ENCODE data around the gene ZBTB43. TPM values are rescaled to one million over a fixed set of nuclear protein-coding genes. Genes with fewer than 3 reads are reported as not detected.

ZBTB43 gene
- total and polyA plus RNA-seq, 12 donors: 7.6 to 58.4 (median 43.5) TPM

DNA sequence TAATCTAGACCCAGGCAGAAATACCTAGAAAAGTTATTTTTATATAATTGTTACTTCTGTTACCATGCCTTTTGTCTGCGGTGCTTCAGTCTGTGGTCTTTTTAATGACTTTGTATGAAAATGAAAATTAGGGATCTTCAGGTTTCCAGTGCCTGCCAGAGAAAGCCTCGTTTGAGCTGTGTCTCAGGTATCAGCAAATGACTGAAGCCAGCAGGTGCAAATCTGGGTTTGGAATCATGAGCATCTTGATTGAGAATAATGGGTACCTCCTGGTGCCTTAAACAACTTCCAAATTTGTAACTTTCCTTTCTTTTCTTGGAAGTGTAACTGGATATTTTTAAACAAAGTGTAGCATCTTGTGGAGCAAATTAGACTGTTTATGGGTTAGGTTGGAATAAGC, 59.9 kb downstream of the ZBTB43 start:
- Histone ChIP-seq H3K36me3 (peaks cover 0 to 50% (median 9%) of the 10 kb centered on the region in 9 donors), H3K4me3 (no peak overlapping the region), H3K4me1 (peaks cover 4 to 63% (median 43%) of the 10 kb centered on the region in 9 donors), H3K27me3 (no peaks in the 10 kb centered on the region), H3K27ac (no peak overlapping the region), H3K9me3 (no peaks in the 10 kb centered on the region)
- intact Hi-C loops (cut with DNase I): no loop called here
- ATAC-seq (no peak), DNase-seq (no peak)
- 69 to 72% methylated on average over 2 of the region's 2 CpGs for WGBS, 2 donors
- TF ChIP-seq, protein P1, sequence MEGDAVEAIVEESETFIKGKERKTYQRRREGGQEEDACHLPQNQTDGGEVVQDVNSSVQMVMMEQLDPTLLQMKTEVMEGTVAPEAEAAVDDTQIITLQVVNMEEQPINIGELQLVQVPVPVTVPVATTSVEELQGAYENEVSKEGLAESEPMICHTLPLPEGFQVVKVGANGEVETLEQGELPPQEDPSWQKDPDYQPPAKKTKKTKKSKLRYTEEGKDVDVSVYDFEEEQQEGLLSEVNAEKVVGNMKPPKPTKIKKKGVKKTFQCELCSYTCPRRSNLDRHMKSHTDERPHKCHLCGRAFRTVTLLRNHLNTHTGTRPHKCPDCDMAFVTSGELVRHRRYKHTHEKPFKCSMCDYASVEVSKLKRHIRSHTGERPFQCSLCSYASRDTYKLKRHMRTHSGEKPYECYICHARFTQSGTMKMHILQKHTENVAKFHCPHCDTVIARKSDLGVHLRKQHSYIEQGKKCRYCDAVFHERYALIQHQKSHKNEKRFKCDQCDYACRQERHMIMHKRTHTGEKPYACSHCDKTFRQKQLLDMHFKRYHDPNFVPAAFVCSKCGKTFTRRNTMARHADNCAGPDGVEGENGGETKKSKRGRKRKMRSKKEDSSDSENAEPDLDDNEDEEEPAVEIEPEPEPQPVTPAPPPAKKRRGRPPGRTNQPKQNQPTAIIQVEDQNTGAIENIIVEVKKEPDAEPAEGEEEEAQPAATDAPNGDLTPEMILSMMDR (IDR thresholded peaks at IDR 0.05): no peak

DNA sequence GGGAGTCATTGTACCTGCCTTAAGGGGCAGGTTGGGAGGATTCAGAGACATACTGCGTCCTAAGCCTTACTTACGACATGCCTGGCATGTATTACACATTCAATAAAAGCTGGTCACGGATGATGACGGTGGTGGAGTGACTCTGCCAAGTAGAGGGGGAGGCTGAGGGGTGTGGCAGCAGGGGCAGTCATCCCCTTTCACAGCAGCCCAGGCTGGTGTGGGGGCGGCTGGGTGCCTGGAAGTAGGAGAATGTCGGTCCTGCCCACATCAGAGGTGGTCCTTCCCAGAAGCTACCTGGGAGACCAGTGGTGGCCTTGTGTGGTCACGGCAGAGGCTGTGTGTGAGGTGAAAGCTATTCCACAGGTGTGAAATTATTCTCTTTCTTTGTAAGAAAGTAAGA, 64.5 kb downstream of the ZBTB43 start:
- H3K27ac ChIP-seq: no peak overlapping the region
- ATAC-seq (no peak), DNase-seq (no peak)
- peaks cover 0 to 32% (median 10%) of the 10 kb centered on the region in 9 donors for H3K4me1 ChIP-seq
- TF ChIP-seq, protein P1 (IDR thresholded peaks at IDR 0.05): no peak
- peaks cover 0 to 52% (median 9%) of the 10 kb centered on the region in 9 donors for H3K36me3 ChIP-seq
- no peaks in the 10 kb centered on the region for H3K9me3 ChIP-seq
- intact Hi-C loops (cut with DNase I): no loop called here
- no peak overlapping the region for H3K4me3 ChIP-seq
- 90 to 91% methylated on average over 7 of the region's 7 CpGs for WGBS, 2 donors
- no peaks in the 10 kb centered on the region for H3K27me3 ChIP-seq

DNA sequence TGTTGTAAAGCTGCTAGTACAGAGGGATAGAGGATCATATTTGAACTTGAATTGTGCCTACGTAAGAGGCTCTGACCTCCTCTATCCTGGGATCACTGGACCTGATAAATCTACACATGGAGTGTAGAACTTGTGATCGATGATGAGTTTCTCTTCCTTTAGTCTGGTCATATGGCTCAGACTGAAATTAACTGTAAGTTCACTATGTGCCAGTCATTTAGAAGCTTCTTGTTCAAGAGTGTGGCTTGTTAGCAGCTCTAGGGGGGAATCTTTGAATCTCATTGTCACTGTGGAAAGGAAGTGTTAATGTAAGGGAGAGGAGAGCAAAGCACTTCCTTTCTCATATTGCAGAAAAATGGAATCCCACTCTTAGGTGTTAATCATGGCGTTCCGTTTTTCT, 67.7 kb downstream of the ZBTB43 start:
- Histone ChIP-seq H3K4me3 (no peak overlapping the region), H3K9me3 (no peaks in the 10 kb centered on the region), H3K4me1 (peaks cover 0 to 36% (median 16%) of the 10 kb centered on the region in 9 donors), H3K36me3 (peaks cover 0 to 27% (median 1%) of the 10 kb centered on the region in 9 donors), H3K27me3 (no peaks in the 10 kb centered on the region), H3K27ac (no peak overlapping the region)
- 54 to 64% methylated on average over 4 of the region's 4 CpGs for WGBS, 2 donors
- intact Hi-C loops (cut with DNase I): no loop called here
- ATAC-seq (no peak), DNase-seq (no peak)
- TF ChIP-seq, protein P1 (IDR thresholded peaks at IDR 0.05): no peak

DNA sequence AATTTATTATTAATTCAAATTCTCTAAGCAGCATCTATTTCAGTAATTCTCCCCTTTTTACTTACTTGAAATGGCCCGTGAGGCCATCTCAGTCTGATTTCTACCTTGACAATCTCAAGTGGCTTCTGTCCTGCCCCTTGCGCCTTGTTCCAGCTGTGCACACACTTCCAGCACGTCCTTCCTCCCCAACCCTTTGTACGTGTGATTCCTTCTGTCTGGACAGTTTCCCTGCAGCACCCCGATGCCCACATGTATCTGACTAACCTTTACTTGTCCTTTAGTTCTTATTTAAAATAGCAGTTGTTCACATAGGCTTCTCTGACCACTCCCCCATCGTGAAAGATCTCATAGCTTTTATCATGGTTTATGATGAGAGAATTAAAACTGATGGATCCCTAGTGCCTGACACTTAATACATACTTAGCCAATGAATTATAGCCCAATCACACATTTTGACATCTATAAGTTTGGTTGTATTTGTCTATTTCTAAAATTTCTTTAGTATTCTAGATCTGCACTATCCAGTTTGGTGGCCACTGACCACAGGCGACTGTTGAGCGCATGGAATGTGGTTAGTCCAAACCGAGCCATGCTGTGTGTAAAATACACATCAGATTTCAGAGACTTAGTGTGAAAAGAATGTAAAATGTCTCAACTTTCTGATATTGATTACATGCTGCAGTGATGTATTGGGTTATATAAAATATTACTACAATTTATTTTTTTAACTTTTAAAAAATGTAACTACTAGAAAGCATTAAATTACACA, 69.9 kb downstream of the ZBTB43 start:
- Histone ChIP-seq H3K4me1 (peaks cover 0 to 21% (median 12%) of the 10 kb centered on the region in 9 donors), H3K36me3 (peaks cover 0 to 34% (median 4%) of the 10 kb centered on the region in 9 donors), H3K27me3 (no peaks in the 10 kb centered on the region), H3K4me3 (no peak overlapping the region), H3K9me3 (no peaks in the 10 kb centered on the region), H3K27ac (no peak overlapping the region)
- 59 to 60% methylated on average over 9 of the region's 9 CpGs for WGBS, 2 donors
- ATAC-seq: peak in 1 of 8 donors; percentile 53
- DNase-seq: no peak
- intact Hi-C loops (cut with DNase I): no loop called here
- TF ChIP-seq, protein P1 (IDR thresholded peaks at IDR 0.05): no peak

Data from heart right ventricle (tissue), 16 donors.